Stimulated activated CD8-positive, alpha-beta memory T cell treated with anti-CD3 and anti-CD28 coated beads, Interleukin-12 subunit alpha, Interleukin-12 subunit beta, amount 100 ng/mL, for 24 hours (primary cell): ENCODE measurements around the gene USP17L11.
"Not testable (repeated sequence)": the region's sequence is repeated elsewhere in the genome, so short reads cannot be mapped to it uniquely, and the experiment has no call there.

Source experiments
- DNase-seq: peaks from one replicate; pipeline ENCODE4 v3.0.0-alpha.2; 2020; ENCODE audit errors: extremely low read depth

The USP17L11 gene

GRCh38 chr4:9215105-9215504 lies at the start of gene USP17L11:
Gene USP17L11 (plus strand): TSS chr4:9215405. CDS start chr4:9215405, 0 bp downstream.
- not testable (repeated sequence) for DNase-seq

DNA sequence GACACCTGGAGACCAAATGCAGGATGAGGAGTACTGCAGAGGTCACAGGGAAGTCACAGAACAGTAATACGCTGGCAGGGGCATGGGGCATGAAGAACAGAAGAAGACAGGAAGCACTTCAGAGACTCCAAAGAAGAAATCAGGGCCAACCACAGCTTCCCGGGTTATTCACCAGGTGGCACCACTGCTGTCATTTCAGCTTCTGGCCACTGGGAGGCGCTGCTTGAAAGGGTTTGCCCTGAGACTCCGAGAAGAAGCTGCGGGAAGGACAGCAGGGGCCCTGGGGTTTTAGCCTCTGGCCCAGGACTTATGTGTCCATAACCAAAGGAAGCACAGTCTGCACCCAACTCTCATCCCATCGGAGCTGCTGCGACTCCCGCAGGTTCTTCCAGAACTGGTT lies 49.2 kb upstream of the USP17L11 start:
- DNase-seq = not testable (repeated sequence)

DNA sequence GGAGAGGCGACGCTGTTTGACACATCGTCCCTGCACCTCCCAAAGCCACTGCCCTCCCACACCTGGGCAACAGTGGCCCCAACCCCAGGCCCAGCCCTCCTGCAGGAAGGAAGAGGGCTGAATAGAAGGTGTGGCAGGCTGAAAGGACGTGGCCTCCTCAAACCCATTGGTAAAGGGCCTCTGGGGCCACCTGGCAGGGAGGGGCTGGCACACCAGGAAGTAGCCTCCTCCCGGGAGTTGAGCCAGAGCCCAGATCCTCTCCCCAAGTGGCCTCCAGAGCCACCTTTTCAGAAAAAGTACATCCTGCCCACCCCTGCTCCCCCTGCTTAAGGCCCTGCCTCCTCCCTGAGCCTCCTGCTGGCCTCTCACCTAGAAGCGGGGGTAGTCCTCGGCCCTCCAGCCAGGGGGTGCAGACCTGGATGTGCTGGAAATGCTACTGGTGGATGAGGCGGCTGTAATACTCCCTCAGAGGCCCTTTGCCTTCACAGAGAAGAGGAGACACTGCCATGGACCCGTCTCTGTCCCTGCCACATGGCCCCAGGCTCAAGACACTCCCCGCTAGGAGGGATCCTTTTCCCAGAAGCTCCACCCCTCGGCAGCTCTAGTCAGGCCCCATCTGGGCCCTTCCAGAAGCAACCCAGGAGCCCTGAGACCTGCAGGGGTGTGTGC lies 45.3 kb upstream of the USP17L11 start, which contains the start of gene FAM90A26:
Gene FAM90A26 (plus strand): TSS at position 619 of the 669 bp plus-strand sequence. CDS start 2,764 bp downstream, outside the sequence.
- DNase-seq = not testable (repeated sequence)

- DNase-seq = not testable (repeated sequence)
Observed at GRCh38 chr4:9210357-9210756, 4.8 kb upstream of the USP17L11 start, which contains the start of gene USP17L10. Gene USP17L10 (plus strand): TSS chr4:9210657. CDS start chr4:9210657, 0 bp downstream.

- not testable (repeated sequence) for DNase-seq
Observed at GRCh38 chr4:9214701-9215100, 504 bp upstream of the USP17L11 start.

DNA sequence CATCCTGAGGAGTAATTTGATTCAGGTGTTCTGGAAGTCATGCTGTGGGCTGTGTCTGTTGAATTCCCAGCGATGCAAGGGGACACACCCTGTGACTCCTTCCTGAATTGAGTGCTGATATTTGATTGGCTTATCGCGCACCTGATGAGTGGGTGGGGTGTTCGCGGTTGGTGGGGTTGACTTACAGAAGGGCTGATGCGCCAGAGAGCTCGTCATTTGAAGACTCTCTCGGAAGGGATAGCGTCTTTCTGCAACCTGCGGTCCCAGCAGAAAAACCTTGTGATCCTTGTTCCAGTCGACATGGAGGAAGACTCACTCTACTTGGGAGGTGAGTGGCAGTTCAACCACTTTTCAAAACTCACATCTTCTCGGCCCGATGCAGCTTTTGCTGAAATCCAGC lies 4.6 kb downstream of the USP17L11 start, which contains the start of gene USP17L12:
Gene USP17L12 (plus strand): TSS at position 301 of the 400 bp plus-strand sequence. CDS start 0 bp downstream, at position 301.
- not testable (repeated sequence) for DNase-seq

- DNase-seq = not testable (repeated sequence)
Observed at GRCh38 chr4:9224596-9224995, 9.4 kb downstream of the USP17L11 start, which contains the start of gene USP17L13. Gene USP17L13 (plus strand): TSS chr4:9224896. CDS start chr4:9224896, 0 bp downstream.

DNA sequence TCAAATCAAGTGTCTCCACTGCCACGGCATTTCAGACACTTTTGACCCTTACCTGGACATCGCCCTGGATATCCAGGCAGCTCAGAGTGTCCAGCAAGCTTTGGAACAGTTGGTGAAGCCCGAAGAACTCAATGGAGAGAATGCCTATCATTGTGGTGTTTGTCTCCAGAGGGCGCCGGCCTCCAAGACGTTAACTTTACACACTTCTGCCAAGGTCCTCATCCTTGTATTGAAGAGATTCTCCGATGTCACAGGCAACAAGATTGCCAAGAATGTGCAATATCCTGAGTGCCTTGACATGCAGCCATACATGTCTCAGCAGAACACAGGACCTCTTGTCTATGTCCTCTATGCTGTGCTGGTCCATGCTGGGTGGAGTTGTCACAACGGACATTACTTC lies 15.0 kb downstream of the USP17L11 start:
- not testable (repeated sequence) for DNase-seq

DNA sequence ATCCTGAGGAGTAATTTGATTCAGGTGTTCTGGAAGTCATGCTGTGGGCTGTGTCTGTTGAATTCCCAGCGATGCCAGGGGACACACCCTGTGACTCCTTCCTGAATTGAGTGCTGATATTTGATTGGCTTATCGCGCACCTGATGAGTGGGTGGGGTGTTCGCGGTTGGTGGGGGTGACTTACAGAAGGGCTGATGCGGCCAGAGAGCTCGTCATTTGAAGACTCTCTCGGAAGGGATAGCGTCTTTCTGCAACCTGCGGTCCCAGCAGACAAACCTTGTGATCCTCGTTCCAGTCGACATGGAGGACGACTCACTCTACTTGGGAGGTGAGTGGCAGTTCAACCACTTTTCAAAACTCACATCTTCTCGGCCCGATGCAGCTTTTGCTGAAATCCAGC lies 18.9 kb downstream of the USP17L11 start, which contains the start of gene USP17L15:
Gene USP17L15 (plus strand): TSS at position 301 of the 400 bp plus-strand sequence. CDS start 0 bp downstream, at position 301.
- DNase-seq = not testable (repeated sequence)

GRCh38 chr4:9238461-9238860 lies 23.3 kb downstream of the USP17L11 start:
- DNase-seq = not testable (repeated sequence)

- DNase-seq = not testable (repeated sequence)
Observed at GRCh38 chr4:9243579-9243978, 28.4 kb downstream of the USP17L11 start, which contains the start of gene USP17L17. Gene USP17L17 (plus strand): TSS chr4:9243879. CDS start chr4:9243879, 0 bp downstream.

DNA sequence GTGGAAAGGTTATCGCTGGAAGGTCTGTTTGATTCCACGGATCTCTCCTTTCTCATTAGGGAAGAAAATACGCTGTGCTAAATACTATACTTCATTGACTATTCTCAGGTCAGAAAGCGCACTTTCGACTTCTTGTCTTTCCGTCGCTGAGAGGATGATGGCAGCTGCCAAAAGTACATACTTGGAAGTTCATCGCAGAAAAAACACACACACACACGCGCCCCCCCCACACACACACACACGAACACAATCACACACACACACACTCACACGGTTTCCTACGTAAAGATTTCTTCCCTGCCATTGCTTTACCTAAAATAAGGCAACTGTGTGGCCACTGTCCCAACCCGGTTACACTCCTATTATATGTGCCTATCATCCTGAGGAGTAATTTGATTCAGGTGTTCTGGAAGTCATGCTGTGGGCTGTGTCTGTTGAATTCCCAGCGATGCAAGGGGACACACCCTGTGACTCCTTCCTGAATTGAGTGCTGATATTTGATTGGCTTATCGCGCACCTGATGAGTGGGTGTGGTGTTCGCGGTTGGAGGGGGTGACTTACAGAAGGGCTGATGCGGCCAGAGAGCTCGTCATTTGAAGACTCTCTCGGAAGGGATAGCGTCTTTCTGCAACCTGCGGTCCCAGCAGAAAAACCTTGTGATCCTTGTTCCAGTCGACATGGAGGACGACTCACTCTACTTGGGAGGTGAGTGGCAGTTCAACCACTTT lies 32.9 kb downstream of the USP17L11 start, which contains the start of gene USP17L18:
Gene USP17L18 (plus strand): TSS at position 678 of the 728 bp plus-strand sequence. CDS start 0 bp downstream, at position 678.
- not testable (repeated sequence) for DNase-seq

DNA sequence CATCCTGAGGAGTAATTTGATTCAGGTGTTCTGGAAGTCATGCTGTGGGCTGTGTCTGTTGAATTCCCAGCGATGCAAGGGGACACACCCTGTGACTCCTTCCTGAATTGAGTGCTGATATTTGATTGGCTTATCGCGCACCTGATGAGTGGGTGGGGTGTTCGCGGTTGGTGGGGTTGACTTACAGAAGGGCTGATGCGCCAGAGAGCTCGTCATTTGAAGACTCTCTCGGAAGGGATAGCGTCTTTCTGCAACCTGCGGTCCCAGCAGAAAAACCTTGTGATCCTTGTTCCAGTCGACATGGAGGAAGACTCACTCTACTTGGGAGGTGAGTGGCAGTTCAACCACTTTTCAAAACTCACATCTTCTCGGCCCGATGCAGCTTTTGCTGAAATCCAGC lies 37.9 kb downstream of the USP17L11 start, which contains the start of gene USP17L19:
Gene USP17L19 (plus strand): TSS at position 301 of the 400 bp plus-strand sequence. CDS start 0 bp downstream, at position 301.
- DNase-seq = not testable (repeated sequence)

DNA sequence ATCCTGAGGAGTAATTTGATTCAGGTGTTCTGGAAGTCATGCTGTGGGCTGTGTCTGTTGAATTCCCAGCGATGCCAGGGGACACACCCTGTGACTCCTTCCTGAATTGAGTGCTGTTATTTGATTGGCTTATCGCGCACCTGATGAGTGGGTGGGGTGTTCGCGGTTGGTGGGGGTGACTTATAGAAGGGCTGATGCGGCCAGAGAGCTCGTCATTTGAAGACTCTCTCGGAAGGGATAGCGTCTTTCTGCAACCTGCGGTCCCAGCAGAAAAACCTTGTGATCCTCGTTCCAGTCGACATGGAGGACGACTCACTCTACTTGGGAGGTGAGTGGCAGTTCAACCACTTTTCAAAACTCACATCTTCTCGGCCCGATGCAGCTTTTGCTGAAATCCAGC lies 42.6 kb downstream of the USP17L11 start, which contains the start of gene USP17L20:
Gene USP17L20 (plus strand): TSS at position 301 of the 400 bp plus-strand sequence. CDS start 0 bp downstream, at position 301.
- DNase-seq = not testable (repeated sequence)

- DNase-seq = not testable (repeated sequence)
Observed at GRCh38 chr4:9262572-9262971, 47.4 kb downstream of the USP17L11 start, which contains the start of gene USP17L21. Gene USP17L21 (plus strand): TSS chr4:9262872. CDS start chr4:9262872, 0 bp downstream.
